NCI-H2196 (cell line): ENCODE results near the gene PTPRM.

Experiments used
- DNase-seq: peaks from one replicate; lab custom pipeline; 2025; ENCODE audit not compliant: unreplicated experiment; lab: John Stamatoyannopoulos, UW

The PTPRM gene

DNA sequence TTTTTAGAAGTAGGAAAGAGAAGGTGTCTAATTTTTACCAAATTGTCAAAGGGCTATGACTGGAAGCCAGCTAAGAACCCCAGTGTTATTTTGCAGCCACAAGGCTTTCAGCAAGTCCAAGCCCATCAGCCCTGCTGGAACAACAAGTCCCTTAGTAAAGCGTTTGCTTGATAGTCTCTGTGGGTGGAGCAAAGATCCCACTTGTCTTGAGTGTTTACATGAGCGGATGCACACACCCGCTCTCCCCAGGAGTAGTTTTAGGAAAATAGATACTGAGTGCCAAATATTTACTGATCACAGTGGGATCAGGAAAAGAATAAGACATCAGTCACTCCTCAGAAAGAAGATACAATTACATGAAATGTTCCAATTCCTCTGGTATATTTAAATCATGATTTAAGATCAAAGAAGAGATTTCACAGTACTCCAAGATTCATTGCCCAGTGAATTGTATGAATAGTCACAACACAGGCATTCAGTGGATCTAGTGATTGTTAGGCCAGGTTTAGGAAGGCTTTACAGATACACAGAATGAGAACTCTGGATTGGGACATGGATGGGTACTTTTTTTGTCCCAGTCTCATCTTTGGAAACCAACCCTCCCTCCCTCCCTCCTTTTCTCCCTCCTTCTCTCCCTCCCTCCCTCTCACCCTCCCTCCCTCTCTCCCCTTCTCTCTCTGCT, 514.9 kb downstream of the PTPRM start:
- peak; percentile 56 for DNase-seq

DNA sequence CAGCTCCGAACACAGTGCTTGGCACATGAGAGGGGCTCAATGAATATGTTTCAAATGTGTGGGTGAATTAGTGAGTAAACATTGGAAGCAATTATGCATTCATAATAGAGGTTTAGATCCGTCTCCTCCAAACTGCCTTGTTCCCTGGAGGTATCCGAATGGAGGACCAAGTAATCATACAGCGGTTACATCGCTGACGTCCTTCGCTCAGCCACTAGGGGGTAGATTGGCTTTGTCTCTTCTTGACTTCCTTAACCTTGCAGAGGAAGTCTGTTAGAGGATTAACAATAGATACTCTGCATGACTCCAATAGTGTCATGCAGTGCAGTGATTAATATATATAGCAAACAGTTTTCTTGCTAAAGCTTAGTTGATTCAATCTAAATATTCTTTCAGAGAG, 517.0 kb downstream of the PTPRM start:
- peak; percentile 52 for DNase-seq

DNA sequence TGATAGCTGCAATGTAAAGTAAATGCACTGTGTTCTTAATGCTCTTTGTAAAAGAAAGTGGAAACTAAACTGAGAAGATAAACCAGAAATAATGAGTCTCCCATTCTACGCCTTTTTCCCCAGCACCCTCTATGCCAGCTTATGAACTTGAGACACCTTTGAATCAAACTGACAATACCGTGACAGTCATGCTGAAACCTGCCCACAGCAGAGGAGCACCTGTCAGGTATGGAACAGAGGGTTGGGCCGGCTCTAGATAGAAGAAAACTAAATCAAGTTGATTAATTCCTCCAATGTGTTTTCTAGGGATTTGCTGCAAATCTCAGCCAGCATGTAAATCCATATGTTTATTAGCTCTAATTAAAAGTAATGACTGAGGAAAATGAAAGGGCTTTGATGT, 521.5 kb downstream of the PTPRM start:
- DNase-seq, result no peak

DNA sequence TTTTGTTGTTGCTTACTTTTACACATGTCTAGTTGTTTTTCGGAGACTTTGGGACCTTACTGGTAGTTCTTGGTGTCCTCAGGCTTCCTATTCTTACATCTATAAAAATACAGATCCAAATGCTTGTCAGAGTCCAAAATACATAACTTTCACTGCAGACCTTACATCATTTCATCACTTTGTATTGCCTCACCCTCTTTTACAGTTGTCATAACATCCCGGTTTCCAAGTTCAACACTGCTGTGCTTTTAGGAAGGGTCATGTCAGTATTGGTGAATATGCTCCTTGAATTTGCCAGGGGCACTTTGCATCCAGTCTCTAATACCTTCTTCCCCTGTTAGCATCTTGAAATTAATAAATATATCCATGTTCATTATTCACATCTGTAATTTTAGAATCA, 523.9 kb downstream of the PTPRM start:
- no peak for DNase-seq

DNA sequence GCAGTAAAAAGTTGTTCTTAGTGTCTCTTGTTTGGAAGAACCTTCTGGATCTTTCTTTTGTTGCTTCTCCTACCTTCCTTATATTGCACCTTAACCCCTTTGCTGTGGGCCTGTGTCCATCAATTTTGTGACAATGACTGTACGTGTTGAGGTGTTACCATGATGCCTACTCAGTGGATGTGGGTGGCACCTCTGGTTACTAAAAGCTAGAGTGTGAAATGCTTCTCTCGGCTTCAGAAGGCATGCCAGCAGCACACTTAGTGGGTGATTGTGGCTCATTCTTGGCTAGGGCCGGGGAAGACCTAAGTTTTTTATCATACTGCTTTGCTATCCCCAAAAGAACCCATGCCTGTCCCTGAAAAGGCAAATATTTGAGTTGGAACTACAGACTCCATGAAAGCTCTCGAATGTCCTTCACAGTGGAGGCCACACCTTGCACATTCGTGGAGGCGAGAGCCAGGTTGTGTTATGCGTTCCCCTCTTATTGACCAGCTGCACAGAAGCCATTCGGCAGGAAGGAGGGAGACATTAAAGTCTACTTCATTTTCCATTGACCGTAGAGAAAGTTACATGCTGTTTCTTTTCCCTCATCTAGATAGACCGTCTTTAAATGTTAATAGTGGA, 528.9 kb downstream of the PTPRM start:
- DNase-seq, result no peak

DNA sequence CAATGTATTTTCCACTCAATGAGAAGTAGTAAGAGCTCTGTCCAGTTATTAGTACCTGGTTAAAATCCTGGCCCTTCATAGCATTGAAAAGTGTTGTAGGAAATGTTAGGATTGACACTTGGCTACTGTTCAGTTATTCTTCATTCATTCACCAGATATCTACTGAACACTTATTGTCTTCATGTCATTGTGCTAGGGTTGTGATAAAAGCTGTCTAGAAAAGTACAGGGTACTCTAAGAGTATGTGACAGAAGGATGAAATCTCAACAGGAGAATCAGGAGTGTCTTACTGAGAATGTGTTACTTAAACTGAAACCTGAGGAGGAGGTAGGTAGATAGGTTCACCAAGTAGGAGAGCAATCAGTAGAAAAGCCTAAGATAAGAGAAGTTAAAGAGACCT, 530.3 kb downstream of the PTPRM start:
- no peak for DNase-seq

DNA sequence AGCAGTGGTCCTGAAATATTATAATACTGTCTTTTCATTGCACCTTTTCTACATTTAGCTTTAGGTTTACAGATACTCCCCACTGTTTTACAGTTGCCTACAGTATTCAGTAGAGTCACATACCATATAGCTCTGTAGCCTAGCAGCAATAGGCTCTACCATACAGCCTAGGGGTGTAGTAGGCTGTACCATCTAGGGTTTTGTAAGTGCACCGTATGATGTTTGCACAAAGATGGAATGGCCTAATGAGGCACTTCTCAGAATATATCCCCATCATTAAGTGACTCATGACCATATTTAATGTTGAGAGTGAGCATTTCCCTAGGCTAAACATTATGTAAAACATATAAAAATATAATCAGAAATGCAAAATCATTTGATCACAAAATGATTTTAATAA, 530.8 kb downstream of the PTPRM start:
- DNase-seq, result no peak

DNA sequence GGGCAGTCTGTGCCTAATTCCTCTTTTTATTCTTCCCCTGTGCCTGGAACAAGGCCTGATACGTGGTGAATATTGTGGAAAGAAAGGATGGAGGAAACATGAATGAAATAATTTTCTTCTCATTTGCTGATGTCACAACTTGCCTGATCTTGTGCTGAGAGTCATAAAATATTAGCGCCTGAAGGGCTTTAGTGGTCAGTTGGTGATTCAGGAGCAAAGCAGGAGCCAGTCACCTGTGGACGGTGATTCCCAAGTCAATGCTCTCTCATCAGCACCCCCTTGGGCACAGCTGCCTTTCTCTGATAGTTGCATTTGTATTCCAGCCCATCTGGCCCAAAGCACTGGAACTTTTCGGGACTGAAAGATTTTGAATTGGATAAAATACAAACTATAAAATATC, 539.5 kb downstream of the PTPRM start:
- no peak for DNase-seq

DNA sequence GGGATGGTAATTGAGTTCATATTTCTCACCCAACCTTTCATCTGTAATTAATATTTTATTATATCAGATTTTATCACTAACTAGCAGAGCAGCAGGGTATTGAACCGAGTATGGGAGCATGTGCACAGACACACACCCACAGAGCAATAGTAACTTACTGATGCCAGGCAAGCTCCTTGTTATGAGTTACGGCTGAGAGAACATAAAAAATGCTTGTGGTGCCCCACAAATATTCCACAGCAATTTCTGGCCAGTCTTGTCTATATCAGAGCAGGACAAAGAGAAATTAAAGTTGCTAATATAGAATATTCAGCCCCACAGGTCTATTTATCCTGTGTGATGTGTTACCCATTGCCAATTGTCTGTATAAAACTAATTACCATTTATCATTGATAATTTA, 540.3 kb downstream of the PTPRM start:
- no peak for DNase-seq

DNA sequence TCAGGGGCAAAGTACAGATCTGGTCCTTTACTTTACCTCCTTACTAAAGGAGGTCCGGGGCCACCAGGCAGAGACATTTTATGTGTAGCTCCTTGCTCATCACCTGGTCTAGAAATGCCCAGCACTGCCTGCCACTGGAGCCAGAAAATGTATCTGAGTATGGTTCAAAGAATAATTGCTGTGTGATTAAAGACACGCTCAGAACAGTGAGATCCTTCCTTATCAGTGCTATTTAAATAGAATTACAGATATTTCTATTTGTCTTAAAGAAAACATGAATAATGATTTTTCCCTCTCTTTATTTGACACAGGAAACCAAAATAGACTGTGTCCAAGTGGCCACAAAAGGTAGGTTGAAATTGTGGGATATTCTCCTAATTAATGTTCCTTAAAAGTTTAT, 547.4 kb downstream of the PTPRM start:
- no peak for DNase-seq

DNA sequence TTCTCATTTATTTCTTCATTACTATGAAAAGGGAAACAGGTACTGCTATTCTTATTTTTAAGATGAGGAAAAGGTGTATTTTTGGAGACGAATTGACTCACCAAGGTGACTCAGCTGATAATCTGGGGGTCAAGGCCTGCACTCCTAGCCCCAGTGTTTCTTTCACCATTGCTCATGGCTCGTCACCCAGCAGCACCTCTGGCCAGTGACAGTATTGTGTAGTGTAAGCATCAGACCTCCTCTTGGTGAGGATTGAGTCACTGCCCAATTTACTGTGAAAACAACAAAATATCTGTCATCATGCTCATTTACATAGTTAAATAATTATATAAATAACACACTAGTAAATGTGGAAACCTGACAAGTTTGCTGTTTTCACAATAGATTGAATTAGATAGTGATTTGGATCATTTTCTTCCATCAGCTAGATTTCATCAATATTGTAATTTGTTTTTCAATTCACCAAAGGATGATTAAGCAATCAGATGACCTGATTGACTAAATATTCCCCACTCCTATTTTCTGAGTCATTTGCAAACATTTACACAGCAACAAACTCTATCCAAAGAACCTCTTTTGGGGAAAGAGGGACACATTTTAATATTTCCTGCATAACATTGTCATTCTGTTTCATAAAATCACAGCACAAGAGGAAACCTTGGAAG, 549.4 kb downstream of the PTPRM start:
- no peak for DNase-seq

DNA sequence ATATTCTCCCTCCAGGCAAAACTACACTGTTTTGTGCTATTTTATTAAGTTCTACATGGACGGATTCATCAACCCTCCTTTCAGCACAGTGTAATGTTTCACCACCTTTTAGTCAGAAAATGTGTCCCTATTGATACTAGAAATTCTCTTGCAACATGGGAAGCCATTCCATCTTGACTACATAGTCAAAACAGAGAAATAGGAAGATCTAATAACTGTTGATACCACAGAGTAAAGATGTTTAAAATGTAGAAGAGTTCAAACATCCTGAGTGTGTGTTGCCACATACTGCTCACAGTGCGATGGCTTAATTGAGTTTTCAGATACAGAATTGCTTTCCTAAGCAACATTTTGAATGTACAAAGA, 549.9 kb downstream of the PTPRM start:
- DNase-seq, result no peak

DNA sequence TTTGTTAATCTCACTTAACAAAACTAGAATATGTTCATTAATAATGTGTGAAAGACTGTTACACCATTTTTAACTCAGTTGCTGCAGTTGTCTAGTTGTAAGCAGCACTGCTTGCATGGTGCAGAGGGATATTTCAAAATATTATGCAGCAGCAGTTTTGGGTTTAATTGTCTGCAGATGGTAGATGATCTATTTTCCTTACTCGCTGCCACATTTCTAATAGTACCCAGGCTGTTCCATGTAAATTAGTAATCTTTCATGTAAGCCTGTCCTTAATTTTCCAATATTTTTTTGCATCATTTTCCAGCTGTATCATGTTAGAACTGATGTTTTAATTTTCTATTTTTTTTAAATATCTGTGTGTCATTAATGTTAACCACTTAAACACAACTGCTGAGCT, 554.0 kb downstream of the PTPRM start:
- DNase-seq, result no peak

DNA sequence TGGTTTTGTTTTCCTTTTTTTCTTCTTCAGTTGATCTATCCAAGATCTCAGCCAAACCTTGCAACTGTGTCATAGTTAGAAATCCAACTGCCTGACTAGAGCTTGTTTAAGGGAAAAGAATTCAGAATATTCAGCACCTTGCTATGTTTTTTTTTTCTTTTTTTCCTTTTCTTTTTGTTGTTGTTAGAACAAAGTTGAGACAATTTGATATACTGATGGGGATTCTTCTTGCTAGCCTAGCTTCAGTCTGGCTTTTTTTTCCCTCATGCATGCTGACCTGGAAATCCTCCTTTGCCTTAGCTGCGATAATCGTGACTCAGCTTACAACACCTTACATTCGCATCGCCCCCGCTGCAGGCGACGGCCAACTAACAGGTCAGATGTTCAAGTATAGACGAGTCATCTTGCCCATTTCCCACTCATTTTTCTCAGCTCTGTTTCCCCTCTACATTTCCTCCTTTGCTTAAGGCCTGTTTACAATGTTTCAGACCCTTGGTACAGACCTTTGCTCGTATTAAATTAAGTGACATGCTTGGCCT, 554.9 kb downstream of the PTPRM start:
- no peak for DNase-seq

DNA sequence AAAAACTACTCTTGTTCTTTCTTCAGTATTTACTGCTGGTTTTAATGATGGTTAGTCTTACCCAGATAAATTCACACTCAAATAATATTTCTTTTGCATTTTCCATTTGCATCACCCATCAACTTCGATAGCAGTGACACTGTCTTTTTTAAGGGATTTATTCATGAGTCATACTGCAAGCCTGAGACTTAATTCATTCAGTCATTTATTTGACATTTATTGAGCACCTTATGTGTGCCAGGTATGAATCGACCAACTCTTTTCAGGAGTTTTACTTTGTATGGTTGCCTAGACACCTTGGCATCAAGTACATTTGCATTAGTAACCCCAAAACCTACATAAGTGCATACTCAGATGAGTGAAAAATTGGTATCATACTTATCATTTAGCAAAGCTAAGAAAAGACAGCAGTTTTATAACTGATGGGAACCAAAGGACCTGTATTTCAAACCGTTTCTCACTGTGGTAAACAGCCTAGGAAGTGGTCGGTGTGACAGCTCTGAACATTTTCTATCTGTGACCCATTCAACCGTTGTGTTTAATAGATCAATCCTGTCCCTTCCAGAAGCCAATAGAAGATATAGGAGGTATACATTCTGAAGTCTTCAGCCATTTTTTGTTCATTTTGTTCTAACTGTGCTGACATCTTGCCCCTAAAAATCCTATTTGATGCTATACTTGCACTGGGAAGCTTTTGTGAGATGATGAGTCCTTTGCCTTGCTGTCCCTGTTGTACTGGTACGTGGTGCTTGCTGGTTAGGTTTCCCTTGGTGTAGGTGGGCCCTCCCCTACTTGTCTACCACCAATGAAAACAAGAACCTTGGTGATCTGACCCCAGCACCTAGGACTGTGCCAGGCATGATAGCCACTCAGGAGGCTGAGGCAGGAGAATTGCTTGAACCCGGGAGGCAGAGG, 557.4 kb downstream of the PTPRM start:
- DNase-seq, result no peak

DNA sequence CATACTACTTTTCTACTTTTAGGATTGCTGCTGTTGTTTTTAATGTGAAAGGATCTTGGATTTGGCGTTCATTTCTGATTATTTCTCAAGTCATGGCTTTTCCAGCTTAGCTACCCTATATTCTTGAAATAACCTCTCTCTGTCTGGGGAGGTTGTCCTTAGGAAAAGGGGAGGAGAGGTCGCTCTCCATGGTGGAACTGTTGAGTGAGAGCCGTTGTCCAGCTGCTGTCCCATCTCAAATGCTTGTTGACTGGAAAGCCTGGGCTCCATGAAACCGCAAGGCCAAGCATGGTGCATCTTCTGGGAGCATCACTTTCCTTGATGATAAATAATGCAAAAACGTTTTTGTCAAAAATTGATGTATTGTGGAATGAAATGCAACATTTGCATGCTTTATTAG, 563.0 kb downstream of the PTPRM start:
- DNase-seq, result no peak

DNA sequence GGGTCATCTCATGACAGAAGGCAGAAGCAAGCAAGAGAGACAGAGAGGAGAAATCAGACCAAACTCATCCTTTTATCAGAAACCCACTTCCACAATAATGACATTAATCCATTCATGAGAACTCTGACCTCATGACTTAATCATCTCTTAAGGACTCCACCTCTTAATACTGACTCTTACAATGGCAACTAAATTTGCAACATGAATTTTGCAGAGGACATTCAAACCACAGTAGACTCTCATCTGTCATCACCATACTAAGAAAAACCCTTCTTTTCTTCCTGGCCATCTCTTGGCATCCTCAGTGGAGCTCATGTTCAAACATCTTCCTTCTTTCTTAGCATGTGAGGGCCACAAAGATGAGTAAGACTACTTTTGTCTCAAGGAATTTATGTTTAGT, 565.9 kb downstream of the PTPRM start:
- no peak for DNase-seq

DNA sequence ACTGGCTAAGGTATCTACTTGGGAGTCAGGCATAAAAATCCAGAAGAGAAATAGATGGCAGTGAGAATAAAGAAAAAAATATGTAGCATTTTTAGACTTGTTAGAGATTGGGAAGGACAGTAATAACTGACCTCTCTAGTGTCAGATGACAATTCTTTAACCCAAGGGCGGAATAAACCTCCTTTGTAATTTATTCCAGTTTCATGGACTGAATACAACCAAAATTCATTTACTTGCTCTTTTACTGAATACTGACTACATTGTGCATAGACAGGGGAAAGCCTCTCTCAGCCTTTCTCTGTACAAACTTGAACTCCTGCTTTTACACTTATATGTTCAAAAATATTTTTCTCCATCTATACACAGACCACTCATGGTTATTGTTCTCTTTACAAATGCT, 566.8 kb downstream of the PTPRM start:
- no peak for DNase-seq

DNA sequence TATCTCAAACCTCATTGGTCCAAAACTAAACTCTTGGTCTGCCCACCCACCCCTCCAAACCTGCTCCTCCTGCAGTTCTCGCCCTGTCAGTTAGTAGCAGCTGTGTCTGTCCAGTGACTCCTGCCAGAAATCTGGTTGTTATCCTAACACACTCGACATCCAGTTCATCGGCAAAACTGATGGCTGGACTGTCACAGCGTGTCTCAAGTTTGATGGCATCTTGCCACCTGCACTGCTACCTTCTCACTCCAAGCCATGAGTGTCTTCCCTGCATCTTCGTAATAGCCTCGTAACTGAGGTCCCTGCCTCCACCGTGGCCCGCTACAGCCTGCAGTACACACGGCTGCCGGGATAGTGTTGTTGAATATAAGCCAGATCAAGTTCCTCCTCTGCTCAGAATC, 572.0 kb downstream of the PTPRM start:
- no peak for DNase-seq

DNA sequence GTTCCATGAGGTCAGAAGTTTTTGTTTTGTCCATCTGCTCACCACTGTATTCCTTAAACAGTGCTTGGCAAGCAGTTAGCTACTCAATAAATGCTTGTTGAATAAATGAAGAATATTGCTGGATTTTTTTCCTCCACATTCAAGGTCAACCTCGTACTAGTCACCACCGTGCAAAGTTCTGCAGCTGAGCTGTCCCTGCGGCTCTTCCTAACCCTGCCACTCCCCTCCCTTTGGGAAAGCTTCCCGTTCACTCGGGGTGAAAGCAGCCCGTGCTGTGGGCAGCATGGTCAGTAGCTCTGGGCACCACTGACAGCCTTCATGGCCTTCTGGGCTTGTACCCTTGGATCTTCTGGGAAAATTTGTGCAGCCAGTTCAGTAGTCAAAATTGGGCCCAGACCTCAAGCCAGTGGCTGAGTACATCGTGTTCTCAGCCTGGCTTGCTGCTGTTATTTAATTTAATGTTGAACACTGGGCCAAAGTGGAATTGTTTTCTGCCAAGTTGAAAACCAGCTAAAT, 572.8 kb downstream of the PTPRM start:
- no peak for DNase-seq

DNA sequence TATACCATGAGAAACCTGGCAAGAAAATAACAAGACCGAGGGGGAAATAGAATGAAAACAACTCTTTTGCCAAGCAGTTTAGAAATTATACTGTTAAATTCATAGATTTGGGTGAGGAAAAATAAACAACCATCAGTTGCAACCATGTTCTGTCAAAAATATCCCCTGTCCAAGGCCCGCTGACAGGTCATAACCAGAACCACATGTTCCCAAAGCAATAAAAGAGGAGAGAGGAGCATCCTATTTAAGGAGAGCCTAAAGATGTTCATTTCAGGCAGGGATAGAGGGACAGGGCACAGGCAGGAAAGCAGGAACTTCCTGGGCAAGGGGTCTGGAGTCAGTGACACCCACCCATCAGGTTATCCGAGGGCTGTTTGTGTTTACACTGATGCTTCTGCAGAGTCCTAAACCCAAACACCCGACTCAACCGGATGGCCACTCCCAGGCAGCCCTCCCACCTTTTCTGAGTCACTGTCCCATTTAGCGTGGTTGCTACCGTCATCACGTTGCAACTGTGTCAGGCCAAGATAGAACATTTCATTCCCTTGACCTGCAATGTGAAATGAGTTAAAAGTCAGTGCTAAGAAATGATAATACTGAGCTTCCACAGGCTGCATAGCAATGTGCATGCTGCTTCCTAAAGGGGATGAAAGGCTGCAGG, 573.9 kb downstream of the PTPRM start:
- no peak for DNase-seq
